Keratinocyte (primary cell): ENCODE measurements around the gene MYADML2.

Experiments used
- CTCF ChIP-seq, 3 experiments: IDR thresholded peaks in 1 of 3; conservative IDR thresholded peaks in 1 of 3; optimal IDR thresholded peaks in 1 of 3; 2 replicates in 2 of 3; 3 replicates in 1 of 3; pipeline versions ENCODE3 to v1.5.1; 2011; ENCODE audit warnings: low read length in 3 of 3, mild to moderate bottlenecking in 3 of 3, moderate library complexity in 2 of 3, control low read depth in 1 of 3, inconsistent platforms in 1 of 3; ENCODE audit not compliant: insufficient read depth in 2 of 3; ENCODE audit errors: extremely low read depth in 1 of 3
- EZH2 ChIP-seq: IDR thresholded peaks from one replicate; pipeline ENCODE4 v1.6.1; 2012; ENCODE audit warnings: inconsistent platforms, mild to moderate bottlenecking, low read length, moderate library complexity

GRCh38 chr17:81967244-81967532 is 20.2 kb upstream of the MYADML2 start:
- TF ChIP-seq CTCF (optimal IDR thresholded peaks at IDR 0.05 in 1 of 3, IDR thresholded peaks at IDR 0.05 in 1 of 3, conservative IDR thresholded peaks at IDR 0.05 in 1 of 3; ENCODE audit: extremely low read depth in 1 of 3, insufficient read depth in 2 of 3, low read length in 3 of 3) (no peak), EZH2 (no peak)
